GM23338 (cell line): ENCODE data around the gene CDH12. TPM values are rescaled to one million over a fixed set of nuclear protein-coding genes. Genes with fewer than 3 reads are reported as not detected.

ENCODE experiments used
- ATAC-seq: fragments of 200-7000 bp; cut with Tn5 transposase; 3 replicates; pipeline ENCODE4 v1.9.1; 2020
- DNase-seq: peaks from one replicate; pipeline ENCODE4 v3.0.0-alpha.2; 2015; ENCODE audit warnings: low spot score
- H2AFZ ChIP-seq: fragments of 200-600 bp; sonication (generic); 2 replicates; pipeline ENCODE4 v1.8.0; 2016; ENCODE audit warnings: antibody characterized with exemption, mild to moderate bottlenecking, moderate library complexity
- H3F3A ChIP-seq: fragments of 200-600 bp; sonication (generic); replicated peaks from 2 replicates; pipeline ENCODE4 v1.8.0; 2017; ENCODE audit warnings: antibody characterized with exemption, mixed run types, low read depth
- H3K27ac ChIP-seq: fragments of 200-600 bp; sonication (generic); 2 replicates; pipeline ENCODE4 v1.6.1; 2016; ENCODE audit warnings: low read depth
- H3K27me3 ChIP-seq: fragments of 200-600 bp; sonication (generic); 2 replicates; pipeline ENCODE4 v1.8.0; 2016; ENCODE audit warnings: mild to moderate bottlenecking, mixed run types, moderate library complexity; ENCODE audit not compliant: insufficient read depth
- H3K36me3 ChIP-seq: fragments of 200-600 bp; sonication (generic); 2 replicates; pipeline ENCODE4 v1.8.0; 2016; ENCODE audit warnings: mild to moderate bottlenecking; ENCODE audit not compliant: insufficient read depth
- H3K4me1 ChIP-seq: fragments of 200-600 bp; sonication (generic); 2 replicates; pipeline ENCODE4 v1.8.0; 2016; ENCODE audit warnings: mild to moderate bottlenecking, moderate library complexity; ENCODE audit not compliant: insufficient read depth
- H3K4me2 ChIP-seq: fragments of 200-600 bp; sonication (generic); 2 replicates; pipeline ENCODE4 v1.7.1; 2017; ENCODE audit warnings: mixed run types
- H3K4me3 ChIP-seq: fragments of 200-600 bp; sonication (generic); 2 replicates; pipeline ENCODE4 v1.6.1; 2016; ENCODE audit warnings: mixed run types
- H3K79me2 ChIP-seq: fragments of 200-600 bp; sonication (generic); replicated peaks from 2 replicates; pipeline ENCODE4 v1.8.0; 2017; ENCODE audit warnings: mild to moderate bottlenecking; ENCODE audit not compliant: insufficient read depth
- H3K9me2 ChIP-seq: fragments of 200-600 bp; sonication (generic); 2 replicates; pipeline ENCODE4 v1.8.0; 2017; ENCODE audit not compliant: insufficient read depth
- H4K20me1 ChIP-seq: fragments of 200-600 bp; sonication (generic); replicated peaks from 2 replicates; pipeline ENCODE4 v1.8.0; 2017; ENCODE audit warnings: mild to moderate bottlenecking; ENCODE audit not compliant: insufficient read depth
- H3K27ac Mint-ChIP-seq: 2 replicates; pipeline ENCODE4 v1.8.0; 2020; ENCODE audit warnings: inconsistent platforms, mild to moderate bottlenecking, moderate library complexity, mixed read lengths
- H3K27me3 Mint-ChIP-seq: 3 replicates; pipeline ENCODE4 v1.8.0; 2022; ENCODE audit warnings: low read depth, mild to moderate bottlenecking, moderate library complexity, mixed read lengths, inconsistent platforms; ENCODE audit not compliant: insufficient read depth, poor library complexity
- H3K36me3 Mint-ChIP-seq: 3 replicates; pipeline ENCODE4 v1.8.0; 2021; ENCODE audit warnings: low read depth, mild to moderate bottlenecking, inconsistent platforms, moderate library complexity, mixed read lengths
- H3K4me1 Mint-ChIP-seq: 3 replicates; pipeline ENCODE4 v1.8.0; 2020; ENCODE audit warnings: mild to moderate bottlenecking, inconsistent platforms, mixed read lengths
- H3K4me3 Mint-ChIP-seq: 3 replicates; pipeline ENCODE4 v1.8.0; 2021; ENCODE audit warnings: moderate library complexity, mild to moderate bottlenecking, inconsistent platforms, mixed read lengths
- H3K9me3 Mint-ChIP-seq: 3 replicates; pipeline ENCODE4 v1.8.0; 2020; ENCODE audit warnings: moderate library complexity, mild to moderate bottlenecking, inconsistent platforms, mixed read lengths
- CREB1 ChIP-seq: fragments of 250-450 bp; sonication (Bioruptor Pico); IDR thresholded peaks from 2 replicates; pipeline ENCODE4 v1.5.0; 2020; ENCODE audit warnings: low read depth, mild to moderate bottlenecking, moderate library complexity
- CTCF ChIP-seq, 2 experiments: fragments of 200-600 bp in 1 of 2; sonication (generic) in 1 of 2; conservative IDR thresholded peaks; 2 replicates each; pipeline versions ENCODE4 v1.5.1 to v1.6.1; 2016 to 2017; ENCODE audit warnings: antibody characterized with exemption in 2 of 2, low read depth in 2 of 2, mild to moderate bottlenecking in 2 of 2, moderate library complexity in 1 of 2
- ETS1 ChIP-seq: IDR thresholded peaks from 2 replicates; pipeline ENCODE4 v1.6.1; 2016; ENCODE audit warnings: antibody characterized with exemption
- EZH2 ChIP-seq: fragments of 200-600 bp; sonication (generic); IDR thresholded peaks from one replicate; pipeline ENCODE4 v1.8.0; 2017; ENCODE audit warnings: antibody characterized with exemption, mild to moderate bottlenecking, low read depth; ENCODE audit not compliant: unreplicated experiment
- EZH2phosphoT487 ChIP-seq: fragments of 200-600 bp; sonication (generic); IDR thresholded peaks from one replicate; pipeline ENCODE4 v1.8.1; 2018; ENCODE audit warnings: antibody characterized with exemption; ENCODE audit not compliant: unreplicated experiment
- JUNB ChIP-seq: IDR thresholded peaks from one replicate; pipeline ENCODE4 v1.6.1; 2016; ENCODE audit warnings: antibody characterized with exemption; ENCODE audit not compliant: unreplicated experiment
- NANOG ChIP-seq: IDR thresholded peaks from 2 replicates; pipeline ENCODE4 v1.6.1; 2016; ENCODE audit warnings: antibody characterized with exemption, borderline replicate concordance
- POLR2AphosphoS5 ChIP-seq: IDR thresholded peaks from 2 replicates; pipeline ENCODE4 v1.6.1; 2016; ENCODE audit warnings: antibody characterized with exemption, low read depth
- REST ChIP-seq: IDR thresholded peaks from one replicate; pipeline ENCODE4 v1.6.1; 2018; ENCODE audit warnings: antibody characterized with exemption; ENCODE audit not compliant: unreplicated experiment
- STAT1 ChIP-seq: IDR thresholded peaks from one replicate; pipeline ENCODE4 v1.6.1; 2016; ENCODE audit warnings: antibody characterized with exemption; ENCODE audit not compliant: unreplicated experiment
- ZNF114 ChIP-seq: fragments of 250-450 bp; sonication (Bioruptor Pico); IDR thresholded peaks from 2 replicates; pipeline ENCODE4 v1.5.0; 2020; ENCODE audit warnings: mild to moderate bottlenecking, moderate library complexity
- ZNF331 ChIP-seq: fragments of 250-450 bp; sonication (Bioruptor Pico); IDR thresholded peaks from 2 replicates; pipeline ENCODE4 v1.5.0; 2020; ENCODE audit warnings: low read depth, mild to moderate bottlenecking, moderate library complexity
- ZNF462 ChIP-seq: fragments of 250-450 bp; sonication (Bioruptor Pico); IDR thresholded peaks from 2 replicates; pipeline ENCODE4 v1.5.0; 2020; ENCODE audit warnings: mild to moderate bottlenecking, moderate library complexity
- polyA plus RNA-seq: library from polyadenylated mRNA; unstranded; fragments of >200 nt; fragmentation: Nextera tagmentation; extraction: Ambion mirVana; gene quantifications from 2 replicates; pipeline ENCODE4 v1.2.1, GENCODE V29; 2016
- total RNA-seq: library from RNA; depleted of rRNA; stranded (reverse); fragments of >200 nt; shearing (Covaris generic); gene quantifications from 2 replicates; pipeline ENCODE4 v1.2.3, GENCODE V29; 2014

CDH12 gene
- total and polyA plus RNA-seq, 2 experiments from 2014 or later, result not detected

- Histone ChIP-seq H3K9me2 (no peaks in the 10 kb centered on the region), H3K27ac (no peak overlapping the region), H3K27me3 (no peaks in the 10 kb centered on the region), H2AFZ (no peak overlapping the region), H3K4me1 (no peaks in the 10 kb centered on the region), H3F3A (no peaks in the 10 kb centered on the region), H4K20me1 (no peaks in the 10 kb centered on the region), H3K79me2 (no peaks in the 10 kb centered on the region), H3K36me3 (no peaks in the 10 kb centered on the region), H3K4me3 (no peak overlapping the region), H3K4me2 (no peak overlapping the region)
- 0 out of 3 replicates have a peak, but pooled peaks cover 4% of the 10 kb centered on the region for H3K36me3 Mint-ChIP-seq
- H3K4me1 Mint-ChIP-seq, result no peaks in the 10 kb centered on the region
- no peak overlapping the region for H3K27ac Mint-ChIP-seq
- peaks cover 5% of the 10 kb centered on the region for H3K27me3 Mint-ChIP-seq
- no peak for TF ChIP-seq EZH2
- no peak for TF ChIP-seq ZNF331
- TF ChIP-seq ZNF114 (CRISPR knock-in tag), result no peak
- no peak for TF ChIP-seq NANOG
- no peak for TF ChIP-seq CREB1 (CRISPR knock-in tag)
- TF ChIP-seq ETS1, result no peak
- no peak for TF ChIP-seq JUNB
- TF ChIP-seq CTCF (conservative IDR thresholded peaks at IDR 0.05; ENCODE audit: low read depth in 2 of 2), result no peak
- TF ChIP-seq ZNF462 (CRISPR knock-in tag), result no peak
- TF ChIP-seq EZH2phosphoT487, result no peak
- TF ChIP-seq STAT1, result no peak
- no peak for TF ChIP-seq REST
- TF ChIP-seq POLR2AphosphoS5, result no peak
- peaks cover 12% of the 10 kb centered on the region; the same call in 2 of the 3 replicates for H3K9me3 Mint-ChIP-seq
- H3K4me3 Mint-ChIP-seq, result no peak overlapping the region
- no peak for ATAC-seq
- no peak for DNase-seq
These were observed 48.7 kb upstream of the CDH12 start for GRCh38 chr5:22901885-22902284.
